Adrenal gland (tissue), 5 donors: ENCODE data around the gene CISD3.

ENCODE experiments used
- CTCF ChIP-seq, 6 experiments: fragments of 450-650 bp in 4 of 6; fragments of 200-600 bp in 2 of 6; sonication (generic) in 1 of 6; IDR thresholded peaks; 1 replicate in 5 of 6; 2 replicates in 1 of 6; pipeline versions ENCODE4 v1.5.1 to v1.8.0; 2016 to 2021; ENCODE audit warnings: antibody characterized with exemption in 6 of 6, mild to moderate bottlenecking in 2 of 6, moderate library complexity in 1 of 6
- POLR2A ChIP-seq, 2 donors: fragments of 450-650 bp; IDR thresholded peaks; one replicate each; pipeline ENCODE4 v1.6.1; 2017; ENCODE audit warnings: antibody characterized with exemption in 2 of 2, mild to moderate bottlenecking in 2 of 2, moderate library complexity in 1 of 2
- donor health status: DM: no; HTN: no; CAD: no.

- no peak for TF ChIP-seq CTCF (IDR thresholded peaks at IDR 0.05)
- no peak for TF ChIP-seq POLR2A (IDR thresholded peaks at IDR 0.05)
These were observed 17.5 kb upstream of the CISD3 start for GRCh38 chr17:38712593-38712992.
